H1 (cell line): ENCODE measurements around the gene IGSF9. TPM values are rescaled to one million over a fixed set of nuclear protein-coding genes. Genes with fewer than 3 reads are reported as not detected.

Experiments
- CTCF ChIA-PET: fragments of 300-600 bp; sonication (Branson Sonifier 250); formaldehyde crosslinking; loops from one replicate; lab custom pipeline; 2021; ENCODE audit not compliant: partially characterized antibody; lab: Charles Lee
- POLR2A ChIA-PET: fragments of 300-600 bp; sonication (Branson Sonifier 250); formaldehyde crosslinking; loops from one replicate; lab custom pipeline; 2021; ENCODE audit warnings: inconsistent platforms; ENCODE audit not compliant: partially characterized antibody; lab: Charles Lee
- DNase-seq, 2 experiments: peaks; one replicate each; pipeline versions ENCODE4 v3.0.0 to v3.0.0-alpha.2; 2010 to 2022; ENCODE audit warnings: low spot score in 2 of 2, low read depth in 1 of 2, mixed read lengths in 1 of 2
- FAIRE-seq: peaks from 2 replicates; lab custom pipeline; 2011; peaks lifted over from hg19 to GRCh38; lab: Jason Lieb, UNC
- H2AFZ ChIP-seq: 2 replicates; pipeline ENCODE4 v1.8.1; 2012; ENCODE audit warnings: low read length, inconsistent platforms
- H2AK5ac ChIP-seq: 2 replicates; pipeline ENCODE4 v1.6.1; 2013; ENCODE audit warnings: low read depth, low read length
- H2BK120ac ChIP-seq: replicated peaks from 2 replicates; pipeline ENCODE3; 2013; ENCODE audit warnings: low read depth, low read length, inconsistent platforms
- H2BK12ac ChIP-seq: 2 replicates; pipeline ENCODE4 v1.6.1; 2013; ENCODE audit warnings: low read depth, low read length
- H2BK15ac ChIP-seq: 2 replicates; pipeline ENCODE4 v1.6.1; 2013; ENCODE audit warnings: low read length
- H2BK20ac ChIP-seq: 2 replicates; pipeline ENCODE4 v1.6.1; 2013; ENCODE audit warnings: low read length
- H2BK5ac ChIP-seq: 2 replicates; pipeline ENCODE4 v1.6.1; 2013; ENCODE audit warnings: low read depth, low read length
- H3K14ac ChIP-seq: 2 replicates; pipeline ENCODE4 v1.6.1; 2013; ENCODE audit warnings: inconsistent platforms; ENCODE audit not compliant: insufficient read length
- H3K18ac ChIP-seq: 2 replicates; pipeline ENCODE4 v1.6.1; 2013; ENCODE audit warnings: low read length; ENCODE audit errors: extremely low read depth
- H3K23ac ChIP-seq: 2 replicates; pipeline ENCODE4 v1.6.1; 2013; ENCODE audit warnings: inconsistent platforms; ENCODE audit not compliant: insufficient read length
- H3K23me2 ChIP-seq: 2 replicates; pipeline ENCODE4 v1.6.1; 2013; ENCODE audit warnings: low read depth, low read length
- H3K27ac ChIP-seq: 2 replicates; pipeline ENCODE4 v1.6.1; 2011; ENCODE audit warnings: low read depth, low read length, inconsistent platforms
- H3K27me3 ChIP-seq, 4 experiments: replicated peaks in 1 of 4; 1 replicate in 1 of 4; 2 replicates in 3 of 4; pipeline versions ENCODE4 v1.6.1 to v1.8.1; 2011 to 2013; ENCODE audit warnings: low read length in 3 of 4, mild to moderate bottlenecking in 3 of 4, inconsistent platforms in 2 of 4, mixed read lengths in 2 of 4, moderate library complexity in 1 of 4; ENCODE audit not compliant: control insufficient read depth in 3 of 4, insufficient read depth in 3 of 4; ENCODE audit errors: extremely low read depth in 1 of 4
- H3K36me3 ChIP-seq, 4 experiments: 2 replicates each; pipeline versions ENCODE4 v1.6.1 to v1.8.1; 2011 to 2013; ENCODE audit warnings: mild to moderate bottlenecking in 4 of 4, low read length in 3 of 4, moderate library complexity in 2 of 4, control low read depth in 1 of 4, inconsistent platforms in 1 of 4; ENCODE audit not compliant: insufficient read depth in 4 of 4, control insufficient read depth in 2 of 4
- H3K4ac ChIP-seq: replicated peaks from 2 replicates; pipeline ENCODE3; 2013; ENCODE audit warnings: low read length, low read depth, mixed read lengths, inconsistent platforms; ENCODE audit not compliant: insufficient read length
- H3K4me1 ChIP-seq, 4 experiments: replicated peaks in 1 of 4; 1 replicate in 1 of 4; 2 replicates in 3 of 4; pipeline versions ENCODE4 v1.6.1 to v1.8.1; 2011 to 2013; ENCODE audit warnings: low read length in 3 of 4, inconsistent platforms in 2 of 4, mixed read lengths in 1 of 4; ENCODE audit not compliant: insufficient read depth in 4 of 4, control insufficient read depth in 3 of 4
- H3K4me2 ChIP-seq, 2 experiments: 2 replicates each; pipeline versions ENCODE4 v1.6.1 to v1.8.1; 2011 to 2013; ENCODE audit warnings: low read depth in 2 of 2, low read length in 2 of 2, control low read depth in 1 of 2, inconsistent platforms in 1 of 2, mild to moderate bottlenecking in 1 of 2; ENCODE audit not compliant: insufficient read depth in 1 of 2
- H3K4me3 ChIP-seq, 4 experiments: fragments of 200-600, 300-600 bp in 1 of 4; sonication (generic), shearing (Covaris generic), sonication (Bioruptor Twin) in 1 of 4; 2 replicates each; pipeline versions ENCODE4 v1.5.1 to v1.8.1; 2011 to 2016; ENCODE audit warnings: low read length in 4 of 4, low read depth in 3 of 4, control low read depth in 2 of 4, inconsistent platforms in 2 of 4, mild to moderate bottlenecking in 2 of 4, mixed read lengths in 1 of 4, moderate library complexity in 1 of 4; ENCODE audit not compliant: insufficient read depth in 2 of 4; ENCODE audit errors: extremely low read depth in 1 of 4
- H3K56ac ChIP-seq: replicated peaks from 2 replicates; pipeline ENCODE3; 2013; ENCODE audit warnings: low read depth, mild to moderate bottlenecking, mixed read lengths, low read length, inconsistent platforms; ENCODE audit not compliant: insufficient read length
- H3K79me1 ChIP-seq: 2 replicates; pipeline ENCODE4 v1.6.1; 2013; ENCODE audit warnings: low read depth, low read length, control low read depth
- H3K79me2 ChIP-seq, 2 experiments: 2 replicates each; pipeline versions ENCODE4 v1.6.1 to v1.8.1; 2012 to 2013; ENCODE audit warnings: low read length in 2 of 2, mild to moderate bottlenecking in 2 of 2, inconsistent platforms in 1 of 2; ENCODE audit not compliant: insufficient read depth in 2 of 2, control insufficient read depth in 1 of 2
- H3K9ac ChIP-seq, 4 experiments: replicated peaks in 1 of 4; 1 replicate in 1 of 4; 2 replicates in 3 of 4; pipeline versions ENCODE4 v1.6.1 to v1.8.1; 2011 to 2013; ENCODE audit warnings: low read depth in 3 of 4, low read length in 3 of 4, control low read depth in 2 of 4, mild to moderate bottlenecking in 2 of 4, moderate library complexity in 2 of 4, inconsistent platforms in 1 of 4; ENCODE audit errors: extremely low read depth in 1 of 4
- H3K9me3 ChIP-seq, 2 experiments: 2 replicates each; pipeline versions ENCODE4 v1.6.1 to v1.8.1; 2012 to 2013; ENCODE audit warnings: mild to moderate bottlenecking in 2 of 2, moderate library complexity in 2 of 2, control low read depth in 1 of 2, inconsistent platforms in 1 of 2, low read depth in 1 of 2, low read length in 1 of 2, mixed read lengths in 1 of 2; ENCODE audit not compliant: insufficient read depth in 2 of 2
- H4K20me1 ChIP-seq, 2 experiments: replicated peaks in 1 of 2; 2 replicates each; pipeline versions ENCODE3 to v1.8.1; 2011 to 2013; ENCODE audit warnings: inconsistent platforms in 2 of 2, low read length in 2 of 2, mild to moderate bottlenecking in 1 of 2; ENCODE audit not compliant: insufficient read depth in 2 of 2, control insufficient read depth in 1 of 2
- H4K5ac ChIP-seq: 2 replicates; pipeline ENCODE4 v1.6.1; 2013; ENCODE audit warnings: low read length, low read depth, mixed read lengths, inconsistent platforms; ENCODE audit not compliant: insufficient read length
- H4K8ac ChIP-seq: 2 replicates; pipeline ENCODE4 v1.8.0; 2013; ENCODE audit warnings: mild to moderate bottlenecking, moderate library complexity, low read length, inconsistent platforms; ENCODE audit not compliant: insufficient read depth; ENCODE audit errors: extremely low read depth
- H4K91ac ChIP-seq: replicated peaks from 2 replicates; pipeline ENCODE3; 2013; ENCODE audit warnings: low read length, mixed read lengths, inconsistent platforms; ENCODE audit not compliant: insufficient read length
- BCL11A ChIP-seq, 2 experiments: IDR thresholded peaks; one replicate each; pipeline ENCODE4 v1.6.1; 2011; ENCODE audit warnings: low read depth in 2 of 2, low read length in 2 of 2, mild to moderate bottlenecking in 2 of 2
- CHD1 ChIP-seq: IDR thresholded peaks from 2 replicates; pipeline ENCODE4 v1.6.1; 2012; ENCODE audit warnings: low read depth, low read length, improper control_type of control experiment
- PHF8 ChIP-seq: fragments of 200-600 bp; sonication (generic); conservative IDR thresholded peaks from 2 replicates; pipeline ENCODE4 v1.7.1; 2012; ENCODE audit warnings: low read depth, mild to moderate bottlenecking, inconsistent platforms, low read length, moderate library complexity
- POU5F1 ChIP-seq: IDR thresholded peaks from 2 replicates; pipeline ENCODE4 v1.6.1; 2011; ENCODE audit warnings: low read depth, mild to moderate bottlenecking, low read length, moderate library complexity
- RAD21 ChIP-seq, 2 experiments: IDR thresholded peaks in 1 of 2; conservative IDR thresholded peaks in 1 of 2; 2 replicates each; pipeline ENCODE4 v1.6.1; 2011; ENCODE audit warnings: low read depth in 2 of 2, low read length in 2 of 2, improper control_type of control experiment in 1 of 2, inconsistent platforms in 1 of 2, mild to moderate bottlenecking in 1 of 2, moderate library complexity in 1 of 2
- RXRA ChIP-seq: IDR thresholded peaks from 2 replicates; pipeline ENCODE4 v1.6.1; 2011; ENCODE audit warnings: low read depth, mild to moderate bottlenecking, low read length, moderate library complexity; ENCODE audit not compliant: insufficient read depth
- SIRT6 ChIP-seq: IDR thresholded peaks from one replicate; pipeline ENCODE4 v1.7.1; 2012; ENCODE audit warnings: low read length, inconsistent platforms
- SP1 ChIP-seq: IDR thresholded peaks from 2 replicates; pipeline ENCODE4 v1.6.1; 2011; ENCODE audit warnings: low read depth, low read length
- TEAD4 ChIP-seq: IDR thresholded peaks from 2 replicates; pipeline ENCODE4 v1.6.1; 2012; ENCODE audit warnings: low read depth, low read length, inconsistent platforms, mixed read lengths
- WGBS, 2 experiments: shearing (Covaris generic) in 1 of 2; methylation state at CpG; one replicate each; pipeline versions ENCODE4 v1.1.6 to v1.1.7; 2013 to 2015; ENCODE audit warnings: low lambda C conversion rate in 2 of 2, mixed read lengths in 2 of 2, inconsistent platforms in 1 of 2, low coverage in 1 of 2, missing lambda C conversion rate in 1 of 2; ENCODE audit not compliant: insufficient replicate concordance in 2 of 2, insufficient coverage in 1 of 2, insufficient read length in 1 of 2; ENCODE audit errors: extremely low coverage in 1 of 2, missing lambda C conversion rate in 1 of 2; 5-methylcytosine and 5-hydroxymethylcytosine counted together
- polyA plus RNA-seq, 7 experiments: library from polyadenylated mRNA; depleted of rRNA in 3 of 7; stranded (reverse) in 5 of 7; unstranded in 2 of 7; fragments of >200 nt in 5 of 7; fragments of 200-250 nt in 2 of 7; gene quantifications; 1 replicate in 5 of 7; 2 replicates in 1 of 7; 4 replicates in 1 of 7; pipeline versions ENCODE4 v1.2.1 to v1.2.3, GENCODE V29; 2011 to 2013; ENCODE audit warnings: missing spikeins in 2 of 7, mixed read lengths in 2 of 7
- total RNA-seq: library from RNA; stranded (reverse); fragmentation: NEBNext Ultra II Directional; extraction: Animal tissue kit (Norgen Biotek cat#: 25700); gene quantifications from 2 replicates; pipeline ENCODE4 v1.2.1, GENCODE V29; 2021
- TF ChIP-seq, protein P1 (sequence below): IDR thresholded peaks from 2 replicates; pipeline ENCODE4 v1.6.1; 2012; ENCODE audit warnings: low read length, inconsistent platforms
- TF ChIP-seq, protein P2 (sequence below): IDR thresholded peaks from 2 replicates; pipeline ENCODE4 v1.6.1; 2012; ENCODE audit warnings: inconsistent platforms

The IGSF9 gene
- total and polyA plus RNA-seq, 2 of the 8 experiments (the other 6 are each of a cell fraction or from before 2014, with no cell fraction given) = 10.9 to 28.1 TPM

DNA sequence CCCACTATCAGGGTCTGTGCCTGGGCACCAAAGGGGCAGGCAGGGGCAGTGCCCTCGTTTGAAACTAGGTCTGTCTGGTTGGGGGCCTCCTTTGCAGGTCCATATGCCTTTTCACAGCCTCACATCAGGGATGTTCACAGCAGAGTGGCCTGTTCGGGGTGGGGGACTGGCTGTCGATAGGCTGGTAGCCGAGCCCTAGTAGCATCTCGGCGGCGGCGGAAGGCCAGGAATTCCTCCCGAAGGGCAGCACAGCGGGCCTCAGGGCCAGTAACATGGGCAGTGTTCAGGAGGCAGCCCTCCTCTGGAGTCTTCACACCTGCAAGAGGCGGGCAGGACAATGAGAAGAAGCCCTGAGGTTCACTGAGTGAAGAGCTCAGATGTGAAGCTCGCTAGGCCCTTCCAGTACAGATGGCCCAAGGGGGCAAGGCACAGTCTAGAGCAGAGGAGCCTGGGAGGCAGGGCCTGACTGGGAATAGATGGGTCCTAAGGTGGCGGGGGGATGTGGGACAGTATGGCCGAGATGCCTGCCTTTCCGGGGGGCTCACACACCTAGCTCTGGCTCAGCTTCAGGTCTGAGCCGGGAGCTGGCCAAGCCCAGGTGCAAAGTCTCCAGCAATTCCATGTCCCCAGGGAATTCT is 18.1 kb downstream of the IGSF9 start:
- ChIA-PET POLR2A (interaction anchor here (0.9 kb wide), 1 partner anchor 27 kb away, joined by 4 read pairs; no protein-coding TSS in a partner anchor), CTCF (interaction anchor here (0.8 to 35.5 kb wide), 9 partner anchors 9 to 129 kb away, joined by 3 to 696 read pairs (median 5); partner anchors contain the start of gene IGSF9)
- no peak overlapping the region for H3K23ac ChIP-seq
- TF ChIP-seq CHD1 (no peak), BCL11A (IDR thresholded peaks at IDR 0.05; ENCODE audit: low read depth in 2 of 2, low read length in 2 of 2) (no peak), POU5F1 (no peak), RXRA (no peak), TEAD4 (no peak), RAD21 (IDR thresholded peaks at IDR 0.05 in 1 of 2, conservative IDR thresholded peaks at IDR 0.05 in 1 of 2; ENCODE audit: low read depth in 2 of 2, low read length in 2 of 2) (no peak), SP1 (no peak), SIRT6 (no peak), PHF8 (no peak)
- TF ChIP-seq, protein P1, sequence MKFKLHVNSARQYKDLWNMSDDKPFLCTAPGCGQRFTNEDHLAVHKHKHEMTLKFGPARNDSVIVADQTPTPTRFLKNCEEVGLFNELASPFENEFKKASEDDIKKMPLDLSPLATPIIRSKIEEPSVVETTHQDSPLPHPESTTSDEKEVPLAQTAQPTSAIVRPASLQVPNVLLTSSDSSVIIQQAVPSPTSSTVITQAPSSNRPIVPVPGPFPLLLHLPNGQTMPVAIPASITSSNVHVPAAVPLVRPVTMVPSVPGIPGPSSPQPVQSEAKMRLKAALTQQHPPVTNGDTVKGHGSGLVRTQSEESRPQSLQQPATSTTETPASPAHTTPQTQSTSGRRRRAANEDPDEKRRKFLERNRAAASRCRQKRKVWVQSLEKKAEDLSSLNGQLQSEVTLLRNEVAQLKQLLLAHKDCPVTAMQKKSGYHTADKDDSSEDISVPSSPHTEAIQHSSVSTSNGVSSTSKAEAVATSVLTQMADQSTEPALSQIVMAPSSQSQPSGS = no peak
- TF ChIP-seq, protein P2, sequence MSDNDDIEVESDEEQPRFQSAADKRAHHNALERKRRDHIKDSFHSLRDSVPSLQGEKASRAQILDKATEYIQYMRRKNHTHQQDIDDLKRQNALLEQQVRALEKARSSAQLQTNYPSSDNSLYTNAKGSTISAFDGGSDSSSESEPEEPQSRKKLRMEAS = no peak

More for the DNA sequence above, 18.1 kb downstream of the IGSF9 start:
- Histone ChIP-seq H3K27me3 (peaks cover 0 to 17% (median 8%) of the 10 kb centered on the region in 4 experiments; a peak in 5 of 7 replicates), H3K4me2 (no peak overlapping the region), H3K79me1 (peaks cover 3% of the 10 kb centered on the region), H3K23me2 (peaks cover 17% of the 10 kb centered on the region; the same call in 1 of the 2 replicates), H3K27ac (no peak overlapping the region), H2BK5ac (no peak overlapping the region), H3K4me1 (peaks cover 5 to 21% (median 16%) of the 10 kb centered on the region in 4 experiments), H2AFZ (no peak overlapping the region), H3K9ac (no peak overlapping the region), H4K20me1 (peaks cover 0 to 6% of the 10 kb centered on the region in 2 experiments), H2AK5ac (no peak overlapping the region), H4K8ac (no peak overlapping the region), H4K91ac (no peak overlapping the region), H3K56ac (no peak overlapping the region), H3K18ac (no peak overlapping the region), H2BK120ac (no peak overlapping the region), H2BK12ac (no peak overlapping the region), H3K36me3 (peaks cover 0 to 23% (median 9%) of the 10 kb centered on the region in 4 experiments; a peak in 3 of 8 replicates), H2BK20ac (no peak overlapping the region), H3K4ac (no peak overlapping the region), H4K5ac (no peak overlapping the region), H3K79me2 (peaks cover 0 to 5% of the 10 kb centered on the region in 2 experiments; a peak in 2 of 4 replicates), H3K9me3 (no peaks in the 10 kb centered on the region), H3K4me3 (no peak overlapping the region), H3K14ac (no peak overlapping the region), H2BK15ac (no peak overlapping the region)
- 88% methylated on average over 15 of the region's 16 CpGs; no CpG with 5 or more reads in 1 of the 2 experiments for WGBS, 2 experiments
- DNase-seq = no peak
- FAIRE-seq = no peak
